HCT116 (cell line): ENCODE measurements around the gene SSC4D. TPM values are rescaled to one million over a fixed set of nuclear protein-coding genes. Genes with fewer than 3 reads are reported as not detected.

ENCODE experiments used
- ATAC-seq: fragments of 200-7000 bp; cut with Tn5 transposase; 2 replicates; pipeline ENCODE4 v1.9.1; 2020; ENCODE audit warnings: mild to moderate bottlenecking, moderate library complexity
- BruUV-seq: library from RNA; stranded (reverse); fragments of 400-500 nt; replicated peaks from 2 replicates; lab custom pipeline; 2021; lab: Mats Ljungman, UMichigan
- CTCF ChIA-PET: fragments of 300-600 bp; sonication (Branson Sonifier 250); formaldehyde crosslinking; loops from one replicate; lab custom pipeline; 2021; ENCODE audit warnings: antibody characterized with exemption; lab: Charles Lee
- POLR2A ChIA-PET: fragments of 300-600, 350-600 bp; sonication (Branson Sonifier 250); formaldehyde crosslinking; loops from one replicate; lab custom pipeline; 2021; ENCODE audit warnings: antibody characterized with exemption; lab: Charles Lee
- RAD21 ChIA-PET, 2 experiments: fragments of 300-600 bp; sonication (Branson Sonifier 250); formaldehyde crosslinking; loops; one replicate each; lab custom pipeline; 2023; ENCODE audit warnings: low total read pairs in 2 of 2; ENCODE audit not compliant: uncharacterized antibody in 2 of 2, unreplicated experiment in 2 of 2, low non-redundant PET in 1 of 2; lab: Charles Lee
- DNase-seq: peaks from one replicate; pipeline ENCODE4 v3.0.0-alpha.2; 2010; ENCODE audit warnings: low read depth, low spot score
- H2AFZ ChIP-seq: fragments of 200-600 bp; shearing (Covaris generic), sonication (generic); 2 replicates; pipeline ENCODE4 v1.6.1; 2017; ENCODE audit warnings: low read depth, mixed run types, mixed read lengths, antibody characterized with exemption, low read length; ENCODE audit not compliant: poor library complexity, severe bottlenecking
- H3K27ac ChIP-seq: 2 replicates; pipeline ENCODE4 v1.5.1; 2012; ENCODE audit warnings: low read depth, low read length
- H3K27me3 ChIP-seq: fragments of 200-600 bp; sonication (generic); 2 replicates; pipeline ENCODE4 v1.6.1; 2016; ENCODE audit warnings: mixed run types, low read length, mixed read lengths; ENCODE audit not compliant: insufficient read depth
- H3K36me3 ChIP-seq, 2 experiments: fragments of 200-500 bp in 1 of 2; fragments of 200-600 bp in 1 of 2; sonication (Bioruptor generic) in 1 of 2; sonication (generic) in 1 of 2; 2 replicates each; pipeline versions ENCODE4 v1.5.1 to v1.6.1; 2014 to 2016; ENCODE audit warnings: low read length in 2 of 2, inconsistent platforms in 1 of 2, mixed read lengths in 1 of 2, mixed run types in 1 of 2; ENCODE audit not compliant: insufficient read depth in 2 of 2, control insufficient read depth in 1 of 2
- H3K4me1 ChIP-seq, 2 experiments: fragments of 200-600 bp in 1 of 2; sonication (generic) in 1 of 2; 2 replicates each; pipeline versions ENCODE4 v1.5.1 to v1.6.1; 2012 to 2017; ENCODE audit warnings: low read length in 2 of 2, inconsistent platforms in 1 of 2, mild to moderate bottlenecking in 1 of 2, mixed read lengths in 1 of 2, mixed run types in 1 of 2, moderate library complexity in 1 of 2; ENCODE audit not compliant: insufficient read depth in 2 of 2, control insufficient read depth in 1 of 2
- H3K4me2 ChIP-seq: fragments of 200-600 bp; sonication (generic); 2 replicates; pipeline ENCODE4 v1.6.1; 2017; ENCODE audit warnings: mixed run types, low read length, mixed read lengths
- H3K4me3 ChIP-seq, 2 experiments: fragments of 200-600 bp in 1 of 2; sonication (generic) in 1 of 2; replicated peaks in 1 of 2; 2 replicates each; pipeline ENCODE4 v1.5.1; 2011 to 2016; ENCODE audit warnings: low read length in 2 of 2, control low read depth in 1 of 2, low read depth in 1 of 2, mild to moderate bottlenecking in 1 of 2, mixed read lengths in 1 of 2, mixed run types in 1 of 2
- H3K79me2 ChIP-seq: fragments of 200-600 bp; sonication (generic); 2 replicates; pipeline ENCODE4 v1.6.1; 2017; ENCODE audit warnings: mild to moderate bottlenecking, mixed run types, low read length, moderate library complexity, mixed read lengths; ENCODE audit not compliant: insufficient read depth
- H3K9ac ChIP-seq: fragments of 200-600 bp; sonication (generic); 2 replicates; pipeline ENCODE4 v1.6.1; 2016; ENCODE audit warnings: low read length, mixed read lengths
- H3K9me2 ChIP-seq: fragments of 200-600 bp; sonication (generic), shearing (Covaris generic); 2 replicates; pipeline ENCODE4 v1.6.1; 2017; ENCODE audit warnings: mixed run types, mild to moderate bottlenecking, moderate library complexity; ENCODE audit not compliant: insufficient read depth
- H3K9me3 ChIP-seq, 2 experiments: fragments of 200-500 bp in 1 of 2; fragments of 200-600 bp in 1 of 2; sonication (Bioruptor generic) in 1 of 2; sonication (generic) in 1 of 2; 2 replicates each; pipeline ENCODE4 v1.6.1; 2014 to 2017; ENCODE audit warnings: low read length in 2 of 2, mixed read lengths in 2 of 2, inconsistent platforms in 1 of 2, low read depth in 1 of 2, mild to moderate bottlenecking in 1 of 2, mixed run types in 1 of 2, moderate library complexity in 1 of 2; ENCODE audit not compliant: control insufficient read depth in 1 of 2, insufficient read depth in 1 of 2
- H4K20me1 ChIP-seq: fragments of 200-600 bp; sonication (generic), shearing (Covaris generic); 2 replicates; pipeline ENCODE4 v1.6.1; 2017; ENCODE audit warnings: mixed run types, mild to moderate bottlenecking, moderate library complexity; ENCODE audit not compliant: insufficient read depth
- ATF3 ChIP-seq: IDR thresholded peaks from 2 replicates; pipeline ENCODE4 v1.6.1; 2012
- EGR1 ChIP-seq: IDR thresholded peaks from 2 replicates; pipeline ENCODE4 v1.6.1; 2012; ENCODE audit warnings: low read depth
- ELF1 ChIP-seq: IDR thresholded peaks from 2 replicates; pipeline ENCODE4 v1.6.1; 2012; ENCODE audit warnings: low read depth, borderline replicate concordance
- EZH2 ChIP-seq: fragments of 200-600 bp; sonication (generic); IDR thresholded peaks from 2 replicates; pipeline ENCODE4 v1.6.1; 2017; ENCODE audit warnings: antibody characterized with exemption, mixed run types
- EZH2phosphoT487 ChIP-seq: fragments of 200-600 bp; IDR thresholded peaks from 2 replicates; pipeline ENCODE4 v1.6.1; 2018; ENCODE audit warnings: antibody characterized with exemption, borderline replicate concordance
- POLR2AphosphoS5 ChIP-seq: IDR thresholded peaks from 2 replicates; pipeline ENCODE4 v1.6.1; 2011; ENCODE audit warnings: mild to moderate bottlenecking, low read depth, low read length, moderate library complexity
- RAD21 ChIP-seq: IDR thresholded peaks from 2 replicates; pipeline ENCODE4 v1.6.1; 2012; ENCODE audit warnings: low read depth, mild to moderate bottlenecking
- SP1 ChIP-seq: IDR thresholded peaks from 2 replicates; pipeline ENCODE4 v1.6.1; 2012; ENCODE audit warnings: low read depth
- SRF ChIP-seq: IDR thresholded peaks from 2 replicates; pipeline ENCODE4 v1.6.1; 2012; ENCODE audit warnings: low read depth
- ZFX ChIP-seq: fragments of 450-650 bp; IDR thresholded peaks from 2 replicates; pipeline ENCODE4 v1.6.1; 2017
- ZNF274 ChIP-seq: fragments of 200-500 bp; sonication (Bioruptor generic); IDR thresholded peaks from 2 replicates; pipeline ENCODE4 v1.6.1; 2014; ENCODE audit warnings: mild to moderate bottlenecking, low read depth, low read length, inconsistent platforms
- intact Hi-C: fragments of 100-400 bp; cut with micrococcal nuclease; formaldehyde crosslinking; loops from 2 replicates; pipeline ENCODE4 v1.10.0; 2022
- total RNA-seq: library from RNA; stranded (reverse); gene quantifications from one replicate; pipeline ENCODE4 v1.2.1, GENCODE V29; 2021; ENCODE audit not compliant: unreplicated experiment
- TF ChIP-seq, protein P1 (sequence below): IDR thresholded peaks from 2 replicates; pipeline ENCODE4 v1.6.1; 2012
- TF ChIP-seq, protein P2 (sequence below): IDR thresholded peaks from 2 replicates; pipeline ENCODE4 v1.6.1; 2012; ENCODE audit warnings: low read depth

SSC4D gene
- total RNA-seq, 1 experiment from 2014 or later, result 1.1 TPM

DNA sequence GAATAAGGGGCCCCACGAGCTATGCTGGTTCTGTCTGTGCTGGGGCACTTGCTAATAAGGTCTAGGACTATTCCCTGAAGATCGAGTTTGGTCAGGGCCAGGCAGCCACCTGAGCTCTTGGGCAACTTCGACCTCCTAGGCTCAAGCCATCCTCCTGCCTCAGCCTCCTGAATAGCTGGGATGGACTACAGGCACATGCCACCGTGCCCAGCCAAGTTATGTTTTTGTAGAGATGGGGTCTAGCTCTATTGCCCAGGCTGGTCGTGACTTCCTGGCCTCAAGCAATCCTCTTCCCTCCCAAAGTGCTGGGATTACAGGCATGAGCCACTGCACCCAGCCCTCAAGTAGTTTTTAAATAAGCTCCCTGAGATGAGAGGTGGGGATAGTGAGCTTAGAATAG is 18.1 kb upstream of the SSC4D start:
- H3K4me3 ChIP-seq, result no peak overlapping the region
- no peaks in the 10 kb centered on the region for H3K79me2 ChIP-seq
- ATAC-seq (no peak), DNase-seq (no peak)
- CTCF ChIA-PET, result interaction anchor here (1.0 kb wide), 1 partner anchor 9 kb away, joined by 3 read pairs; no protein-coding TSS in a partner anchor
- H3K27ac ChIP-seq, result no peak overlapping the region
- no peak overlapping the region for H3K9ac ChIP-seq
- H3K4me2 ChIP-seq, result no peak overlapping the region
- no peak for TF ChIP-seq POLR2AphosphoS5
- TF ChIP-seq, protein P1, sequence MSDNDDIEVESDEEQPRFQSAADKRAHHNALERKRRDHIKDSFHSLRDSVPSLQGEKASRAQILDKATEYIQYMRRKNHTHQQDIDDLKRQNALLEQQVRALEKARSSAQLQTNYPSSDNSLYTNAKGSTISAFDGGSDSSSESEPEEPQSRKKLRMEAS, result no peak
- TF ChIP-seq, protein P2, sequence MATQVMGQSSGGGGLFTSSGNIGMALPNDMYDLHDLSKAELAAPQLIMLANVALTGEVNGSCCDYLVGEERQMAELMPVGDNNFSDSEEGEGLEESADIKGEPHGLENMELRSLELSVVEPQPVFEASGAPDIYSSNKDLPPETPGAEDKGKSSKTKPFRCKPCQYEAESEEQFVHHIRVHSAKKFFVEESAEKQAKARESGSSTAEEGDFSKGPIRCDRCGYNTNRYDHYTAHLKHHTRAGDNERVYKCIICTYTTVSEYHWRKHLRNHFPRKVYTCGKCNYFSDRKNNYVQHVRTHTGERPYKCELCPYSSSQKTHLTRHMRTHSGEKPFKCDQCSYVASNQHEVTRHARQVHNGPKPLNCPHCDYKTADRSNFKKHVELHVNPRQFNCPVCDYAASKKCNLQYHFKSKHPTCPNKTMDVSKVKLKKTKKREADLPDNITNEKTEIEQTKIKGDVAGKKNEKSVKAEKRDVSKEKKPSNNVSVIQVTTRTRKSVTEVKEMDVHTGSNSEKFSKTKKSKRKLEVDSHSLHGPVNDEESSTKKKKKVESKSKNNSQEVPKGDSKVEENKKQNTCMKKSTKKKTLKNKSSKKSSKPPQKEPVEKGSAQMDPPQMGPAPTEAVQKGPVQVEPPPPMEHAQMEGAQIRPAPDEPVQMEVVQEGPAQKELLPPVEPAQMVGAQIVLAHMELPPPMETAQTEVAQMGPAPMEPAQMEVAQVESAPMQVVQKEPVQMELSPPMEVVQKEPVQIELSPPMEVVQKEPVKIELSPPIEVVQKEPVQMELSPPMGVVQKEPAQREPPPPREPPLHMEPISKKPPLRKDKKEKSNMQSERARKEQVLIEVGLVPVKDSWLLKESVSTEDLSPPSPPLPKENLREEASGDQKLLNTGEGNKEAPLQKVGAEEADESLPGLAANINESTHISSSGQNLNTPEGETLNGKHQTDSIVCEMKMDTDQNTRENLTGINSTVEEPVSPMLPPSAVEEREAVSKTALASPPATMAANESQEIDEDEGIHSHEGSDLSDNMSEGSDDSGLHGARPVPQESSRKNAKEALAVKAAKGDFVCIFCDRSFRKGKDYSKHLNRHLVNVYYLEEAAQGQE, result no peak
- TF ChIP-seq EZH2, result no peak
- no peak for TF ChIP-seq EGR1
- no peak for TF ChIP-seq ZFX
- H3K4me1 ChIP-seq, result peaks cover 17 to 34% of the 10 kb centered on the region in 2 experiments
- RAD21 ChIA-PET, result no interaction called here
- H3K9me3 ChIP-seq, result no peaks in the 10 kb centered on the region
- H3K27me3 ChIP-seq, result no peaks in the 10 kb centered on the region
- POLR2A ChIA-PET, result no interaction called here
- H3K36me3 ChIP-seq, result no peaks in the 10 kb centered on the region
- no TSS peak for BruUV-seq
- intact Hi-C loops, result no loop called here
- H4K20me1 ChIP-seq, result no peaks in the 10 kb centered on the region
- no peaks in the 10 kb centered on the region for H3K9me2 ChIP-seq
- H2AFZ ChIP-seq, result no peak overlapping the region

GRCh38 chr7:76426246-76426645 is 16.7 kb upstream of the SSC4D start:
- Histone ChIP-seq H3K27ac (no peak overlapping the region), H3K9ac (no peak overlapping the region), H3K36me3 (no peaks in the 10 kb centered on the region), H3K9me2 (no peaks in the 10 kb centered on the region), H3K4me3 (no peak overlapping the region), H3K4me2 (no peak overlapping the region), H4K20me1 (no peaks in the 10 kb centered on the region), H3K27me3 (no peaks in the 10 kb centered on the region), H3K9me3 (no peaks in the 10 kb centered on the region), H3K79me2 (no peaks in the 10 kb centered on the region), H2AFZ (no peak overlapping the region), H3K4me1 (peaks cover 21 to 45% of the 10 kb centered on the region in 2 experiments)
- BruUV-seq, result no TSS peak
- CTCF ChIA-PET, result no interaction called here
- POLR2A ChIA-PET, result no interaction called here
- intact Hi-C loops, result no loop called here
- RAD21 ChIA-PET, result no interaction called here
- DNase-seq, result no peak
- ATAC-seq, result no peak
- TF ChIP-seq SP1 (no peak), RAD21 (no peak), SRF (no peak), ELF1 (no peak), ZNF274 (no peak), EZH2phosphoT487 (no peak), EGR1 (no peak), ATF3 (no peak)
- TF ChIP-seq, protein P2, result no peak
